Chondrocyte (in vitro differentiated cells): ENCODE results near the gene ADAMTSL4. TPM values are rescaled to one million over a fixed set of nuclear protein-coding genes. Genes with fewer than 3 reads are reported as not detected.

Experiments
- DNase-seq: peaks from one replicate; pipeline ENCODE4 v3.0.0; 2021; ENCODE audit warnings: mixed read lengths, low spot score
- H3K27ac Mint-ChIP-seq: one replicate; pipeline ENCODE4 v1.8.0; 2021; ENCODE audit warnings: mild to moderate bottlenecking, moderate library complexity, mixed read lengths; ENCODE audit not compliant: unreplicated experiment
- H3K27me3 Mint-ChIP-seq: 2 replicates; pipeline ENCODE4 v1.8.0; 2021; ENCODE audit warnings: low read depth, mixed read lengths
- H3K36me3 Mint-ChIP-seq: 2 replicates; pipeline ENCODE4 v1.8.0; 2021; ENCODE audit warnings: low read depth, mixed read lengths
- H3K4me1 Mint-ChIP-seq: 2 replicates; pipeline ENCODE4 v1.8.0; 2021; ENCODE audit warnings: low read depth, mild to moderate bottlenecking, mixed read lengths
- H3K4me3 Mint-ChIP-seq: one replicate; pipeline ENCODE4 v1.8.0; 2021; ENCODE audit warnings: mild to moderate bottlenecking, moderate library complexity, mixed read lengths; ENCODE audit not compliant: unreplicated experiment
- H3K9me3 Mint-ChIP-seq: 2 replicates; pipeline ENCODE4 v1.8.0; 2021; ENCODE audit warnings: low read depth, mixed read lengths
- total RNA-seq: library from RNA; stranded (reverse); gene quantifications from 3 replicates; pipeline ENCODE4 v1.2.1, GENCODE V29; 2021
- TF ChIP-seq, protein P1 (sequence below): fragments of 200-600 bp; sonication (generic); IDR thresholded peaks from 2 replicates; pipeline ENCODE4 v1.5.0; 2021; ENCODE audit warnings: antibody characterized with exemption, mild to moderate bottlenecking, moderate library complexity

Gene ADAMTSL4
- total RNA-seq, 1 donor from 2014 or later, result 5.7 TPM

DNA sequence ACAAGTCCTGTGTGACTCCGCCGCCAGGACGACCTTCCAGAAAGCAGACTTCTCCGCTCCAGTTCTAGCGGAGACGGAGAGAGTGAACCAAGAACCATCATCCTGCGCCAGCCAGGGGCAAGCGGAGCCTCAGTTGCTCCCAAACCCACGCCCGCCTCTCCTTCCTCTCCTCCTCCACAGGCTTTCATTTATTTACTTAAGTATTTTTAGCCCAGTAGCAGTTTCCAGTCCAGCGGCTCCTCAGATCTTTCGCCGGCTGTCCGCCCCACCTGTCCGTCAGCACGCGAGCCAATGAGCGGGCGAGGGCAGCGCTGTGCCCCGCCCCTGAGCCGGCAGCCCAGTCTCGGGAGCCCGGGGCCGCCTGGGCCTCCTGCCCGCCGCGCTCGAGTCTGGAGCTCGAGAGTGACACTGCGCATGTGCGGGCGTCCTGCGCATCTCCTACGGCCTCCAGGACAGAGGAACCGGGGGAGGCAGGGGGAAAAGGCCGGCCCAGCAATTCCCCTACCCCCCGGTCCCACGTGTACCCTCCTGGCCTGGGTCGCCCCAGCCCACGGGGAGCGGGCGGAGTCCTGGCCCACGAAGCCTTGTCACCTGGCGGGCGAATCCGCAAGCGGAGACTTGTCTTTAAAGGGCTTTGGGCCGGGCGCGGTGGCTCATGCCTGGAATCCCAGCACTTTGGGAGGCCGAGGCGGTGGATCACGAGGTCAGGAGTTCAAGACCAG lies 33.7 kb upstream of the ADAMTSL4 start, which contains the start of gene FALEC:
Gene FALEC (plus strand): TSS at position 425 of the 722 bp plus-strand sequence.
- peaks cover 19% of the 10 kb centered on the region for H3K4me1 Mint-ChIP-seq
- H3K27ac Mint-ChIP-seq, result peak within 1 kb of the TSS; percentile 91
- peak; percentile 98 for DNase-seq
- H3K4me3 Mint-ChIP-seq, result peak within 1 kb of the TSS; percentile 87
- H3K36me3 Mint-ChIP-seq, result peaks cover 10% of the 10 kb centered on the region
- TF ChIP-seq, protein P1, sequence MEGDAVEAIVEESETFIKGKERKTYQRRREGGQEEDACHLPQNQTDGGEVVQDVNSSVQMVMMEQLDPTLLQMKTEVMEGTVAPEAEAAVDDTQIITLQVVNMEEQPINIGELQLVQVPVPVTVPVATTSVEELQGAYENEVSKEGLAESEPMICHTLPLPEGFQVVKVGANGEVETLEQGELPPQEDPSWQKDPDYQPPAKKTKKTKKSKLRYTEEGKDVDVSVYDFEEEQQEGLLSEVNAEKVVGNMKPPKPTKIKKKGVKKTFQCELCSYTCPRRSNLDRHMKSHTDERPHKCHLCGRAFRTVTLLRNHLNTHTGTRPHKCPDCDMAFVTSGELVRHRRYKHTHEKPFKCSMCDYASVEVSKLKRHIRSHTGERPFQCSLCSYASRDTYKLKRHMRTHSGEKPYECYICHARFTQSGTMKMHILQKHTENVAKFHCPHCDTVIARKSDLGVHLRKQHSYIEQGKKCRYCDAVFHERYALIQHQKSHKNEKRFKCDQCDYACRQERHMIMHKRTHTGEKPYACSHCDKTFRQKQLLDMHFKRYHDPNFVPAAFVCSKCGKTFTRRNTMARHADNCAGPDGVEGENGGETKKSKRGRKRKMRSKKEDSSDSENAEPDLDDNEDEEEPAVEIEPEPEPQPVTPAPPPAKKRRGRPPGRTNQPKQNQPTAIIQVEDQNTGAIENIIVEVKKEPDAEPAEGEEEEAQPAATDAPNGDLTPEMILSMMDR, result peak; percentile 15
- H3K9me3 Mint-ChIP-seq, result no peaks in the 10 kb centered on the region
- no peaks in the 10 kb centered on the region for H3K27me3 Mint-ChIP-seq

DNA sequence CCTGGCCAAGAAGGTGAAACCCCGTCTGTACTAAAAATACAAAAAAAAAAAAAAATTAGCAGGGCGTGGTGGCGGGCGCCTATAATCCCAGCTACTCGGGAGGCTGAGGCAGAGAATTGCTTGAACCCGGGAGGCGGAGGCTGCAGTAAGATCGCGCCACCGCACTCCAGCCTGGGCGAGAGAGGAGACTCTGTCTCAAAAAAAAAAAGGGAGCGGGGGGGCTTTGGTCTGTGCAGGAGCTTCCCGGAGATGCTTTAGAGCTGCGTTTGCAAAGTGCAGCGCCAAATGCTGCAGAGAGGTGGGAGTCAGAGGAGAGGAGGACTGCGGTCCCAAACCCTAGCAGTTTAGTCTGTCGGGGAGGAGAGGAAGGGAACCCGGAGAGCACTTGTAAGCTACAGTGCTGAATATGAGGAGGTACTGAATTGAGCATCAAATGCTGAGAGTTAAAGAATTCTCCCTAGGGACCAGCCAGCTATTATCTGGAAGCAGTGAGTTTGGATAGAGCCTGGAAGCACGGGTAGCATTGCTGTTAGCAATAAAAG lies 33.1 kb upstream of the ADAMTSL4 start:
- Mint-ChIP-seq H3K27me3 (no peaks in the 10 kb centered on the region), H3K4me1 (peaks cover 19% of the 10 kb centered on the region), H3K36me3 (peaks cover 10% of the 10 kb centered on the region), H3K27ac (peak overlapping the region; percentile 91), H3K4me3 (peak overlapping the region; percentile 87), H3K9me3 (no peaks in the 10 kb centered on the region)
- TF ChIP-seq, protein P1, result no peak
- no peak for DNase-seq

DNA sequence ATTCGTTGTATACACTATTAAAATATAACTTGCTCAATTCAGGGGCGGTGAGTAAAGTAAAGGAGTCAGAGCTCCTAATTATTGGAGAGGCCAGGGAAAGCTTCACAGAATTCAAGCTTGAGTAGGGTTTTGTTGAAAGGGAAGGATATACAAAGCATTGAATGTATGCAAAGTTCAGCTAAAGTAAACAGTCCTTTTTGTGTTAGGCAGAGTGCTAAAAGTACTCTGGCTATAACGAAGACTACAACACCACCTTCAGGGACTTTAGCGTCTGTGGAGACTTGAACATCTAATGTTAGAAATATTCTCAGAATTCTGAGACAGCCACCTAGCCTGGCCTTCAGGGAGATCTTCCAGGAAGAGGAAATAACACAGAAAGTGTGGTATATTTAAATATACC lies 32.6 kb upstream of the ADAMTSL4 start:
- H3K9me3 Mint-ChIP-seq, result no peaks in the 10 kb centered on the region
- H3K27me3 Mint-ChIP-seq, result no peaks in the 10 kb centered on the region
- H3K36me3 Mint-ChIP-seq, result peaks cover 8% of the 10 kb centered on the region
- peak overlapping the region; percentile 87 for H3K4me3 Mint-ChIP-seq
- peaks cover 19% of the 10 kb centered on the region for H3K4me1 Mint-ChIP-seq
- no peak for DNase-seq
- TF ChIP-seq, protein P1, result peak; percentile 56
- H3K27ac Mint-ChIP-seq, result peak overlapping the region; percentile 5

DNA sequence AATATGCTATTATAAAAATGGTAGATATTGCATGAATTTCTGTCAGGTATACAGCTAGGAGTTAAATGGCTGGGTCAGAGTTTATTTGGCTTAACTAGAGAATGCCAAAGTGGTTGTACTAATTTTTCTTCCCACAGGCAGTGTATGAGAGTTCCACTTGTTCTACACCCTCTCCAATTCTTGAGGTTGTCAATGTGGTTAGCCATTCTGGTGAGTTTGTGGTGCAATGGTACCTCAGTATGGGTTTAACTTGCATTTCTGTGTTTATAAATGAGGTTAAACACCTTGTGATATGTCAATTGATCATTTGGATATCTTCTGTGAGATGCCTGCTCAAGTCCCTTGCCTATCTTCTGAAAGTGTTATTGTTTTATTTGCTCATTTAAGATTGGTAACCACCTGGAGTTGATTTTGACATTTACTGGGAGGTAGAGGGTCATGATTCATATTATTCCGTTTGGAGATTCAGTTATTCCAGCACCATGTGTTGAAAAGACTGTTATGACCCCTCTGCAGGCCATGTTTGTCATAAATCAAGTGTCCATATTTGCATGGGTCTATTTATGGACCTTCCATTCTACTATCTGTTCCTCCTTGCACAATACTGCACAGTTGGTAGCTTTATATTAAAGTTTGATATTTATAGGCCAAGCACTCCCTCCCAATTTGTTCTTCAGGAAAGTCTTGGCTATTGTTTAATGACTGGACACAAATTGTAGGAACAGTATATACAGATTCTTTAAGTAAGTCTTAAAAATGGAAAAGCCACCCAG lies 27.8 kb upstream of the ADAMTSL4 start:
- Mint-ChIP-seq H3K27ac (no peak overlapping the region), H3K36me3 (no peaks in the 10 kb centered on the region), H3K27me3 (no peaks in the 10 kb centered on the region), H3K4me1 (peaks cover 5% of the 10 kb centered on the region), H3K9me3 (no peaks in the 10 kb centered on the region), H3K4me3 (no peak overlapping the region)
- no peak for DNase-seq
- TF ChIP-seq, protein P1, result no peak

DNA sequence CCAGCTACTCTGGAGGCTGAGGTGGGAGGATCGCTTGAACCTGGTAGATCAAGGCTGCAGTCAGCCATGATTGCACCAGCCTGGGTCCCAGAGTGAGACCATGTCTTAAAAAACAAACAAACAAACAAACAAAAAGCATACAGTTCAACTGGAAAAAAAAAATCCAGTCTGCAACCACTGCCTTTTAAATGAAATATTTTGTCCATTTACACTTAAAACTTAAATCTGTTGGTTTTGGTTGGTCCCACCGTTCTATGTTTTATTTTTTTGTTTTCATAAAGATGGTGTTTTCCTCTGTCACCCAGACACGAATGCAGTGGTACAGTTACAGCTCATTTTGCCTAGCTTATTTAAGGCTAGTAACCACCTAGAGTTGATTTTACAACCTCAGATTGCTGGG lies 23.9 kb upstream of the ADAMTSL4 start:
- TF ChIP-seq, protein P1, result no peak
- Mint-ChIP-seq H3K4me1 (peaks cover 9% of the 10 kb centered on the region), H3K27ac (no peak overlapping the region), H3K27me3 (no peaks in the 10 kb centered on the region), H3K9me3 (no peaks in the 10 kb centered on the region), H3K4me3 (no peak overlapping the region), H3K36me3 (no peaks in the 10 kb centered on the region)
- DNase-seq, result no peak
